Measurements from ENCODE around the gene FRMD8.
A peak's percentile ranks its signal among the peaks of the same experiment; 100 is the strongest.

- no peak for TF ChIP-seq CTCF (IDR thresholded peaks at IDR 0.05)
- peak; percentile 95 for TF ChIP-seq POLR2A (IDR thresholded peaks at IDR 0.05)
Measured at GRCh38 chr11:65386307-65387140, at the start of gene FRMD8.
